SK-N-SH (cell line): Measurements from ENCODE around the gene MEI1. TPM values are rescaled to one million over a fixed set of nuclear protein-coding genes. Genes with fewer than 3 reads are reported as not detected.

Experiments used
- CTCF ChIA-PET: fragments of 300-600, 350-600 bp; formaldehyde crosslinking; extraction: SDS; loops from one replicate; lab custom pipeline; 2021; lab: Yijun Ruan, JAX
- POLR2A ChIA-PET: fragments of 350-600 bp; sonication (Branson Sonifier 250); formaldehyde crosslinking; extraction: SDS; loops from one replicate; lab custom pipeline; 2020; ENCODE audit warnings: antibody characterized with exemption, inconsistent platforms; lab: Yijun Ruan, JAX
- DNase-seq: peaks from one replicate; pipeline ENCODE4 v3.0.0; 2012
- H2AFZ ChIP-seq: fragments of 200-600 bp; sonication (generic); 2 replicates; pipeline ENCODE4 v1.8.1; 2016; ENCODE audit warnings: antibody characterized with exemption, mild to moderate bottlenecking, low read depth
- H3F3A ChIP-seq: fragments of 200-600 bp; sonication (generic); replicated peaks from 2 replicates; pipeline ENCODE3; 2016; ENCODE audit warnings: antibody characterized with exemption, mild to moderate bottlenecking; ENCODE audit not compliant: insufficient read depth
- H3K27ac ChIP-seq, 2 experiments: fragments of 200-500 bp in 1 of 2; fragments of 200-600 bp in 1 of 2; sonication (Bioruptor generic) in 1 of 2; sonication (generic), shearing (Covaris generic) in 1 of 2; 2 replicates each; pipeline versions ENCODE4 v1.5.1 to v1.6.1; 2014 to 2016; ENCODE audit warnings: low read depth in 2 of 2, inconsistent platforms in 1 of 2, low read length in 1 of 2, mild to moderate bottlenecking in 1 of 2, mixed read lengths in 1 of 2
- H3K27me3 ChIP-seq: fragments of 200-600 bp; sonication (generic), shearing (Covaris generic); 2 replicates; pipeline ENCODE4 v1.6.1; 2016; ENCODE audit warnings: mixed run types; ENCODE audit not compliant: insufficient read depth
- H3K36me3 ChIP-seq, 2 experiments: fragments of 200-500 bp in 1 of 2; fragments of 200-600 bp in 1 of 2; sonication (Bioruptor generic) in 1 of 2; sonication (generic) in 1 of 2; replicated peaks in 1 of 2; 2 replicates each; pipeline versions ENCODE3 to v1.5.1; 2014 to 2016; ENCODE audit warnings: low read length in 1 of 2, mild to moderate bottlenecking in 1 of 2; ENCODE audit not compliant: insufficient read depth in 2 of 2, control insufficient read depth in 1 of 2
- H3K4me1 ChIP-seq, 2 experiments: fragments of 200-500 bp in 1 of 2; fragments of 200-600 bp in 1 of 2; sonication (Bioruptor generic) in 1 of 2; sonication (generic), shearing (Covaris generic) in 1 of 2; 2 replicates each; pipeline versions ENCODE4 v1.5.1 to v1.6.1; 2014 to 2016; ENCODE audit warnings: low read depth in 1 of 2, low read length in 1 of 2, mixed run types in 1 of 2; ENCODE audit not compliant: insufficient read depth in 2 of 2, control insufficient read depth in 1 of 2
- H3K4me2 ChIP-seq: fragments of 200-600 bp; sonication (generic), shearing (Covaris generic); 2 replicates; pipeline ENCODE4 v1.6.1; 2017; ENCODE audit warnings: mixed run types
- H3K4me3 ChIP-seq, 2 experiments: fragments of 200-500 bp in 1 of 2; fragments of 200-600 bp in 1 of 2; sonication (Bioruptor generic) in 1 of 2; sonication (generic), shearing (Covaris generic) in 1 of 2; 2 replicates each; pipeline versions ENCODE4 v1.5.1 to v1.8.1; 2014 to 2016; ENCODE audit warnings: low read depth in 2 of 2, inconsistent platforms in 1 of 2, low read length in 1 of 2, mild to moderate bottlenecking in 1 of 2, mixed read lengths in 1 of 2, moderate library complexity in 1 of 2
- H3K79me2 ChIP-seq: fragments of 200-600 bp; sonication (generic); 2 replicates; pipeline ENCODE4 v1.8.1; 2017; ENCODE audit warnings: mild to moderate bottlenecking; ENCODE audit not compliant: insufficient read depth
- H3K9ac ChIP-seq: fragments of 200-600 bp; sonication (generic); 2 replicates; pipeline ENCODE4 v1.6.1; 2017; ENCODE audit warnings: mixed run types
- H3K9me2 ChIP-seq: fragments of 200-600 bp; sonication (generic); 2 replicates; pipeline ENCODE4 v1.6.1; 2017; ENCODE audit warnings: mixed run types
- H3K9me3 ChIP-seq: fragments of 200-600 bp; sonication (generic); 2 replicates; pipeline ENCODE4 v1.6.1; 2017; ENCODE audit warnings: mixed run types, mild to moderate bottlenecking, moderate library complexity
- H4K20me1 ChIP-seq: fragments of 200-600 bp; sonication (generic); 2 replicates; pipeline ENCODE4 v1.6.1; 2017; ENCODE audit warnings: mild to moderate bottlenecking, mixed run types; ENCODE audit not compliant: insufficient read depth
- FOSL2 ChIP-seq: IDR thresholded peaks from 2 replicates; pipeline ENCODE4 v1.4.0; 2012; ENCODE audit warnings: low read depth, mild to moderate bottlenecking, moderate library complexity, borderline replicate concordance
- FOXM1 ChIP-seq: IDR thresholded peaks from 2 replicates; pipeline ENCODE4 v1.4.0; 2012; ENCODE audit warnings: low read depth, mild to moderate bottlenecking
- GATA2 ChIP-seq: sonication (generic); formaldehyde crosslinking; IDR thresholded peaks from 2 replicates; pipeline ENCODE4 v1.5.0; 2020; ENCODE audit warnings: mild to moderate bottlenecking, missing genetic modification reagents
- IRF3 ChIP-seq: fragments of 150-350 bp; IDR thresholded peaks from 2 replicates; pipeline ENCODE4 v1.6.1; 2016; ENCODE audit warnings: mild to moderate bottlenecking, low read depth, low read length
- NFIC ChIP-seq: IDR thresholded peaks from 2 replicates; pipeline ENCODE4 v1.4.0; 2012; ENCODE audit warnings: borderline replicate concordance
- NRF1 ChIP-seq: IDR thresholded peaks from 2 replicates; pipeline ENCODE4 v1.6.1; 2012; ENCODE audit warnings: low read depth, mild to moderate bottlenecking, low read length
- RAD21 ChIP-seq: IDR thresholded peaks from 2 replicates; pipeline ENCODE4 v1.6.1; 2012; ENCODE audit warnings: mild to moderate bottlenecking, low read length
- REST ChIP-seq: IDR thresholded peaks from 2 replicates; pipeline ENCODE4 v1.6.1; 2012; ENCODE audit warnings: mild to moderate bottlenecking, low read depth, low read length, moderate library complexity
- RFX5 ChIP-seq: IDR thresholded peaks from 2 replicates; pipeline ENCODE4 v1.6.1; 2012; ENCODE audit warnings: mild to moderate bottlenecking, improper control_type of control experiment, low read length
- RXRA ChIP-seq: IDR thresholded peaks from 2 replicates; pipeline ENCODE4 v1.4.0; 2012; ENCODE audit warnings: low read depth, mild to moderate bottlenecking, borderline replicate concordance
- SIN3A ChIP-seq: IDR thresholded peaks from 2 replicates; pipeline ENCODE4 v1.6.1; 2012; ENCODE audit warnings: low read depth, mild to moderate bottlenecking, low read length, moderate library complexity, borderline replicate concordance
- TCF12 ChIP-seq: IDR thresholded peaks from 2 replicates; pipeline ENCODE4 v1.4.0; 2012
- WGBS: methylation state at CpG from one replicate; pipeline ENCODE4 v1.1.6; 2017; ENCODE audit warnings: low lambda C conversion rate; 5-methylcytosine and 5-hydroxymethylcytosine counted together
- polyA plus RNA-seq, 3 experiments: library from polyadenylated mRNA; depleted of rRNA; stranded (reverse); fragments of >200 nt; gene quantifications; 2 replicates each; pipeline ENCODE4 v1.2.3, GENCODE V29; 2012
- TF ChIP-seq, protein P1 (sequence below): fragments of 200-600 bp; sonication (generic); IDR thresholded peaks from 2 replicates; pipeline ENCODE4 v1.6.1; 2017; ENCODE audit warnings: antibody characterized with exemption, mild to moderate bottlenecking, moderate library complexity
- TF ChIP-seq, protein P2 (sequence below): IDR thresholded peaks from 2 replicates; pipeline ENCODE4; 2012
- TF ChIP-seq, protein P3 (sequence below): IDR thresholded peaks from 2 replicates; pipeline ENCODE4 v1.4.0; 2012; ENCODE audit warnings: low read depth, borderline replicate concordance
- TF ChIP-seq, protein P4 (sequence below): IDR thresholded peaks from 2 replicates; pipeline ENCODE4 v1.4.0; 2012; ENCODE audit warnings: low read depth, borderline replicate concordance

Gene MEI1
- polyA plus RNA-seq, 1 of the 3 experiments (the other 2 are of a cell fraction): not detected

GRCh38 chr22:41650229-41650628 is 49.1 kb upstream of the MEI1 start (continued):
- TF ChIP-seq, protein P1, sequence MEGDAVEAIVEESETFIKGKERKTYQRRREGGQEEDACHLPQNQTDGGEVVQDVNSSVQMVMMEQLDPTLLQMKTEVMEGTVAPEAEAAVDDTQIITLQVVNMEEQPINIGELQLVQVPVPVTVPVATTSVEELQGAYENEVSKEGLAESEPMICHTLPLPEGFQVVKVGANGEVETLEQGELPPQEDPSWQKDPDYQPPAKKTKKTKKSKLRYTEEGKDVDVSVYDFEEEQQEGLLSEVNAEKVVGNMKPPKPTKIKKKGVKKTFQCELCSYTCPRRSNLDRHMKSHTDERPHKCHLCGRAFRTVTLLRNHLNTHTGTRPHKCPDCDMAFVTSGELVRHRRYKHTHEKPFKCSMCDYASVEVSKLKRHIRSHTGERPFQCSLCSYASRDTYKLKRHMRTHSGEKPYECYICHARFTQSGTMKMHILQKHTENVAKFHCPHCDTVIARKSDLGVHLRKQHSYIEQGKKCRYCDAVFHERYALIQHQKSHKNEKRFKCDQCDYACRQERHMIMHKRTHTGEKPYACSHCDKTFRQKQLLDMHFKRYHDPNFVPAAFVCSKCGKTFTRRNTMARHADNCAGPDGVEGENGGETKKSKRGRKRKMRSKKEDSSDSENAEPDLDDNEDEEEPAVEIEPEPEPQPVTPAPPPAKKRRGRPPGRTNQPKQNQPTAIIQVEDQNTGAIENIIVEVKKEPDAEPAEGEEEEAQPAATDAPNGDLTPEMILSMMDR: no peak
- TF ChIP-seq REST: no peak
- no peak for TF ChIP-seq FOSL2
- TF ChIP-seq, protein P2, sequence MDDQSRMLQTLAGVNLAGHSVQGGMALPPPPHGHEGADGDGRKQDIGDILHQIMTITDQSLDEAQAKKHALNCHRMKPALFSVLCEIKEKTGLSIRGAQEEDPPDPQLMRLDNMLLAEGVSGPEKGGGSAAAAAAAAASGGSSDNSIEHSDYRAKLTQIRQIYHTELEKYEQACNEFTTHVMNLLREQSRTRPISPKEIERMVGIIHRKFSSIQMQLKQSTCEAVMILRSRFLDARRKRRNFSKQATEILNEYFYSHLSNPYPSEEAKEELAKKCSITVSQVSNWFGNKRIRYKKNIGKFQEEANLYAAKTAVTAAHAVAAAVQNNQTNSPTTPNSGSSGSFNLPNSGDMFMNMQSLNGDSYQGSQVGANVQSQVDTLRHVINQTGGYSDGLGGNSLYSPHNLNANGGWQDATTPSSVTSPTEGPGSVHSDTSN: no peak
- no peak for TF ChIP-seq SIN3A
- no peak for TF ChIP-seq NFIC
- TF ChIP-seq GATA2 (CRISPR knock-in tag): no peak
- TF ChIP-seq, all 33 proteins: peak for 0

- H4K20me1 ChIP-seq: no peaks in the 10 kb centered on the region
- WGBS: 96% methylated on average over 9 of the region's 11 CpGs
- DNase-seq: no peak
- peaks cover 4% of the 10 kb centered on the region; the same call in 1 of the 2 replicates for H3K79me2 ChIP-seq
- H3K36me3 ChIP-seq: peaks cover 15 to 30% of the 10 kb centered on the region in 2 experiments
- no peaks in the 10 kb centered on the region for H3K27me3 ChIP-seq
- no peaks in the 10 kb centered on the region for H3K9me2 ChIP-seq
- ChIA-PET CTCF (no interaction called here), POLR2A (no interaction called here)
- peaks cover 4% of the 10 kb centered on the region for H3F3A ChIP-seq
- no peak overlapping the region for H3K4me3 ChIP-seq
- no peak overlapping the region for H3K9ac ChIP-seq
- no peak for TF ChIP-seq FOXM1
- TF ChIP-seq, protein P3, sequence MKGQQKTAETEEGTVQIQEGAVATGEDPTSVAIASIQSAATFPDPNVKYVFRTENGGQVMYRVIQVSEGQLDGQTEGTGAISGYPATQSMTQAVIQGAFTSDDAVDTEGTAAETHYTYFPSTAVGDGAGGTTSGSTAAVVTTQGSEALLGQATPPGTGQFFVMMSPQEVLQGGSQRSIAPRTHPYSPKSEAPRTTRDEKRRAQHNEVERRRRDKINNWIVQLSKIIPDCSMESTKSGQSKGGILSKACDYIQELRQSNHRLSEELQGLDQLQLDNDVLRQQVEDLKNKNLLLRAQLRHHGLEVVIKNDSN: no peak
- no peak for TF ChIP-seq RXRA
- TF ChIP-seq RFX5: no peak
- TF ChIP-seq, protein P4, sequence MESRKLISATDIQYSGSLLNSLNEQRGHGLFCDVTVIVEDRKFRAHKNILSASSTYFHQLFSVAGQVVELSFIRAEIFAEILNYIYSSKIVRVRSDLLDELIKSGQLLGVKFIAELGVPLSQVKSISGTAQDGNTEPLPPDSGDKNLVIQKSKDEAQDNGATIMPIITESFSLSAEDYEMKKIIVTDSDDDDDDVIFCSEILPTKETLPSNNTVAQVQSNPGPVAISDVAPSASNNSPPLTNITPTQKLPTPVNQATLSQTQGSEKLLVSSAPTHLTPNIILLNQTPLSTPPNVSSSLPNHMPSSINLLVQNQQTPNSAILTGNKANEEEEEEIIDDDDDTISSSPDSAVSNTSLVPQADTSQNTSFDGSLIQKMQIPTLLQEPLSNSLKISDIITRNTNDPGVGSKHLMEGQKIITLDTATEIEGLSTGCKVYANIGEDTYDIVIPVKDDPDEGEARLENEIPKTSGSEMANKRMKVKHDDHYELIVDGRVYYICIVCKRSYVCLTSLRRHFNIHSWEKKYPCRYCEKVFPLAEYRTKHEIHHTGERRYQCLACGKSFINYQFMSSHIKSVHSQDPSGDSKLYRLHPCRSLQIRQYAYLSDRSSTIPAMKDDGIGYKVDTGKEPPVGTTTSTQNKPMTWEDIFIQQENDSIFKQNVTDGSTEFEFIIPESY: no peak
- no peak for TF ChIP-seq RAD21
- no peak for TF ChIP-seq TCF12
- no peak for TF ChIP-seq NRF1
- TF ChIP-seq IRF3: no peak
- H3K27ac ChIP-seq: no peak overlapping the region
- H2AFZ ChIP-seq: no peak overlapping the region
- H3K4me1 ChIP-seq: no peaks in the 10 kb centered on the region
- H3K9me3 ChIP-seq: no peaks in the 10 kb centered on the region
- H3K4me2 ChIP-seq: no peak overlapping the region
Observed at GRCh38 chr22:41650821-41651220, 48.5 kb upstream of the MEI1 start.
